HEK293 (cell line): ENCODE results near the gene PRDM11.

ENCODE experiments used
- CTCF ChIA-PET: fragments of 350-600 bp; formaldehyde crosslinking; extraction: SDS; loops from one replicate; lab custom pipeline; 2021; ENCODE audit warnings: antibody characterized with exemption; lab: Yijun Ruan, JAX
- POLR2A ChIA-PET: fragments of 300-600 bp; formaldehyde crosslinking; extraction: SDS; loops from one replicate; lab custom pipeline; 2020; ENCODE audit warnings: antibody characterized with exemption, inconsistent platforms; lab: Yijun Ruan, JAX
- H3K27ac ChIP-seq: fragments of 200-500 bp; sonication (Bioruptor generic); 2 replicates; pipeline ENCODE4 v1.5.1; 2014; ENCODE audit warnings: low read depth, low read length, control low read depth, inconsistent platforms; ENCODE audit errors: extremely low read depth
- H3K36me3 ChIP-seq, 2 experiments: fragments of 200-500 bp in 1 of 2; sonication (Bioruptor generic) in 1 of 2; 1 replicate in 1 of 2; 2 replicates in 1 of 2; pipeline ENCODE4 v1.5.1; 2014 to 2017; ENCODE audit warnings: inconsistent platforms in 2 of 2, low read length in 2 of 2; ENCODE audit not compliant: control insufficient read depth in 2 of 2, insufficient read depth in 1 of 2
- H3K4me1 ChIP-seq: fragments of 200-500 bp; sonication (Bioruptor generic); 2 replicates; pipeline ENCODE4 v1.5.1; 2014; ENCODE audit warnings: mild to moderate bottlenecking, low read length, inconsistent platforms; ENCODE audit not compliant: control insufficient read depth, insufficient read depth
- H3K4me3 ChIP-seq: 2 replicates; pipeline ENCODE4 v1.5.1; 2011; ENCODE audit warnings: low read depth, mild to moderate bottlenecking, control low read depth, low read length, moderate library complexity
- H3K9me3 ChIP-seq: fragments of 200-500 bp; sonication (Bioruptor generic); 2 replicates; pipeline ENCODE4 v1.5.1; 2014; ENCODE audit warnings: low read depth, low read length, inconsistent platforms; ENCODE audit not compliant: control insufficient read depth, insufficient read depth
- WT1 ChIP-seq: fragments of 450-650 bp; formaldehyde crosslinking; IDR thresholded peaks from 2 replicates; pipeline ENCODE4 v1.5.1; 2016; ENCODE audit warnings: missing biosample characterization, missing genetic modification characterization
- ZBTB1 ChIP-seq: fragments of 450-650 bp; formaldehyde crosslinking; IDR thresholded peaks from 2 replicates; pipeline ENCODE4 v1.5.1; 2016; ENCODE audit warnings: missing biosample characterization, missing genetic modification characterization
- ZFP41 ChIP-seq: fragments of 450-650 bp; formaldehyde crosslinking; IDR thresholded peaks from 2 replicates; pipeline ENCODE4 v1.5.1; 2016; ENCODE audit warnings: missing biosample characterization, missing genetic modification characterization, borderline replicate concordance
- ZNF121 ChIP-seq: fragments of 450-650 bp; formaldehyde crosslinking; IDR thresholded peaks from 2 replicates; pipeline ENCODE4 v1.5.1; 2016; ENCODE audit warnings: missing biosample characterization, missing genetic modification characterization
- ZNF155 ChIP-seq: fragments of 450-650 bp; formaldehyde crosslinking; IDR thresholded peaks from 2 replicates; pipeline ENCODE4 v1.5.1; 2016; ENCODE audit warnings: missing biosample characterization, missing genetic modification characterization
- ZNF214 ChIP-seq: fragments of 450-650 bp; formaldehyde crosslinking; IDR thresholded peaks from 2 replicates; pipeline ENCODE4 v1.5.1; 2017; ENCODE audit warnings: missing biosample characterization, mild to moderate bottlenecking, missing genetic modification characterization, borderline replicate concordance
- ZNF335 ChIP-seq: fragments of 450-650 bp; formaldehyde crosslinking; conservative IDR thresholded peaks from 2 replicates; pipeline ENCODE4 v1.5.1; 2016; ENCODE audit warnings: missing biosample characterization, missing genetic modification characterization
- ZNF658 ChIP-seq: fragments of 450-650 bp; formaldehyde crosslinking; IDR thresholded peaks from 2 replicates; pipeline ENCODE4; 2016; ENCODE audit warnings: missing biosample characterization, missing genetic modification characterization
- ZNF707 ChIP-seq: fragments of 450-650 bp; formaldehyde crosslinking; IDR thresholded peaks from 2 replicates; pipeline ENCODE4 v1.5.1; 2016; ENCODE audit warnings: missing biosample characterization, missing genetic modification characterization
- TF ChIP-seq, protein P1 (sequence below): fragments of 450-650 bp; formaldehyde crosslinking; conservative IDR thresholded peaks from 2 replicates; pipeline ENCODE4 v1.5.1; 2016; ENCODE audit warnings: low read depth, missing biosample characterization, missing genetic modification characterization
- TF ChIP-seq, protein P2 (sequence below): fragments of 450-650 bp; formaldehyde crosslinking; IDR thresholded peaks from 2 replicates; pipeline ENCODE4 v1.5.1; 2016; ENCODE audit warnings: missing biosample characterization, missing genetic modification characterization
- TF ChIP-seq, protein P3 (sequence below): fragments of 450-650 bp; formaldehyde crosslinking; IDR thresholded peaks from 2 replicates; pipeline ENCODE4 v1.5.1; 2016; ENCODE audit warnings: missing biosample characterization, missing genetic modification characterization

PRDM11 gene

DNA sequence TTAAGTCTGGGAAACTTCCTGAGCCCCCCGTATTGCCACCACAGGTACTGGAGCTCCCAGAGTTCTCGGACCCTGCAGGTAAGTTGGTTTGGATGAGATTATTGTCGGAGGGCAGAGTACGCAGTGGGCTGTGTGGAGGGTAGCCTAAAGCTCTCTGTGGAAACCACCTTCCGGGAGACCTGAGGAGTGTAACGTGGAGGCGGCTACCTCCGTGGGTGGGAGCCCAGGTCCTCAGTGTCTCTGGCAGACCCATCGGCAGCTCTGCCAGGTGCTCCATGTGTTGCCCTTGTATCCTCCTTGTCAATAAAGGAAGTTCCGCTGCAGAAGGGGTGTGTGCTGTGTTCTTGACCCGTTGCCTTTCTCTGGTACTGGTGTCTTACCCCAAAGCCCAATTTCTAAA is 78.3 kb downstream of the PRDM11 start (continued):
- TF ChIP-seq, protein P1, sequence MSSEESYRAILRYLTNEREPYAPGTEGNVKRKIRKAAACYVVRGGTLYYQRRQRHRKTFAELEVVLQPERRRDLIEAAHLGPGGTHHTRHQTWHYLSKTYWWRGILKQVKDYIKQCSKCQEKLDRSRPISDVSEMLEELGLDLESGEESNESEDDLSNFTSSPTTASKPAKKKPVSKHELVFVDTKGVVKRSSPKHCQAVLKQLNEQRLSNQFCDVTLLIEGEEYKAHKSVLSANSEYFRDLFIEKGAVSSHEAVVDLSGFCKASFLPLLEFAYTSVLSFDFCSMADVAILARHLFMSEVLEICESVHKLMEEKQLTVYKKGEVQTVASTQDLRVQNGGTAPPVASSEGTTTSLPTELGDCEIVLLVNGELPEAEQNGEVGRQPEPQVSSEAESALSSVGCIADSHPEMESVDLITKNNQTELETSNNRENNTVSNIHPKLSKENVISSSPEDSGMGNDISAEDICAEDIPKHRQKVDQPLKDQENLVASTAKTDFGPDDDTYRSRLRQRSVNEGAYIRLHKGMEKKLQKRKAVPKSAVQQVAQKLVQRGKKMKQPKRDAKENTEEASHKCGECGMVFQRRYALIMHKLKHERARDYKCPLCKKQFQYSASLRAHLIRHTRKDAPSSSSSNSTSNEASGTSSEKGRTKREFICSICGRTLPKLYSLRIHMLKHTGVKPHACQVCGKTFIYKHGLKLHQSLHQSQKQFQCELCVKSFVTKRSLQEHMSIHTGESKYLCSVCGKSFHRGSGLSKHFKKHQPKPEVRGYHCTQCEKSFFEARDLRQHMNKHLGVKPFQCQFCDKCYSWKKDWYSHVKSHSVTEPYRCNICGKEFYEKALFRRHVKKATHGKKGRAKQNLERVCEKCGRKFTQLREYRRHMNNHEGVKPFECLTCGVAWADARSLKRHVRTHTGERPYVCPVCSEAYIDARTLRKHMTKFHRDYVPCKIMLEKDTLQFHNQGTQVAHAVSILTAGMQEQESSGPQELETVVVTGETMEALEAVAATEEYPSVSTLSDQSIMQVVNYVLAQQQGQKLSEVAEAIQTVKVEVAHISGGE (tag by site-specific recombination) = no peak
- TF ChIP-seq ZNF121 (tag by site-specific recombination) (no peak), ZNF707 (tag by site-specific recombination) (no peak)

GRCh38 chr11:45225277-45225676 is 78.8 kb downstream of the PRDM11 start:
- no peak for TF ChIP-seq ZBTB1 (tag by site-specific recombination)
- TF ChIP-seq ZNF658 (tag by site-specific recombination) = no peak
- TF ChIP-seq ZNF335 (tag by site-specific recombination) = no peak
- TF ChIP-seq ZNF214 (tag by site-specific recombination) = no peak
- TF ChIP-seq ZFP41 (tag by site-specific recombination) = no peak
- TF ChIP-seq, all 188 proteins: peak for 0
- Histone ChIP-seq H3K9me3 (no peaks in the 10 kb centered on the region), H3K4me1 (no peaks in the 10 kb centered on the region), H3K27ac (no peak overlapping the region), H3K4me3 (no peak overlapping the region), H3K36me3 (peaks cover 0 to 9% of the 10 kb centered on the region in 2 experiments; a peak in 1 of 3 replicates)
- ChIA-PET POLR2A (no interaction called here), CTCF (no interaction called here)

GRCh38 chr11:45225961-45226871 is 79.8 kb downstream of the PRDM11 start:
- Histone ChIP-seq H3K36me3 (peaks cover 0 to 9% of the 10 kb centered on the region in 2 experiments; a peak in 1 of 3 replicates), H3K4me1 (no peaks in the 10 kb centered on the region), H3K9me3 (no peaks in the 10 kb centered on the region), H3K27ac (no peak overlapping the region), H3K4me3 (no peak overlapping the region)
- ChIA-PET CTCF (interaction anchor here (1.0 kb wide), 1 partner anchor 43 kb away, joined by 5 read pairs; no protein-coding TSS in a partner anchor), POLR2A (no interaction called here)
- no peak for TF ChIP-seq WT1 (tag by site-specific recombination)
- TF ChIP-seq, protein P2, sequence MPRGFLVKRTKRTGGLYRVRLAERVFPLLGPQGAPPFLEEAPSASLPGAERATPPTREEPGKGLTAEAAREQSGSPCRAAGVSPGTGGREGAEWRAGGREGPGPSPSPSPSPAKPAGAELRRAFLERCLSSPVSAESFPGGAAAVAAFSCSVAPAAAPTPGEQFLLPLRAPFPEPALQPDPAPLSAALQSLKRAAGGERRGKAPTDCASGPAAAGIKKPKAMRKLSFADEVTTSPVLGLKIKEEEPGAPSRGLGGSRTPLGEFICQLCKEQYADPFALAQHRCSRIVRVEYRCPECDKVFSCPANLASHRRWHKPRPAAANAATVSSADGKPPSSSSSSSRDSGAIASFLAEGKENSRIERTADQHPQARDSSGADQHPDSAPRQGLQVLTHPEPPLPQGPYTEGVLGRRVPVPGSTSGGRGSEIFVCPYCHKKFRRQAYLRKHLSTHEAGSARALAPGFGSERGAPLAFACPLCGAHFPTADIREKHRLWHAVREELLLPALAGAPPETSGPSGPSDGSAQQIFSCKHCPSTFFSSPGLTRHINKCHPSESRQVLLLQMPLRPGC (tag by site-specific recombination) = no peak
- TF ChIP-seq, protein P3, sequence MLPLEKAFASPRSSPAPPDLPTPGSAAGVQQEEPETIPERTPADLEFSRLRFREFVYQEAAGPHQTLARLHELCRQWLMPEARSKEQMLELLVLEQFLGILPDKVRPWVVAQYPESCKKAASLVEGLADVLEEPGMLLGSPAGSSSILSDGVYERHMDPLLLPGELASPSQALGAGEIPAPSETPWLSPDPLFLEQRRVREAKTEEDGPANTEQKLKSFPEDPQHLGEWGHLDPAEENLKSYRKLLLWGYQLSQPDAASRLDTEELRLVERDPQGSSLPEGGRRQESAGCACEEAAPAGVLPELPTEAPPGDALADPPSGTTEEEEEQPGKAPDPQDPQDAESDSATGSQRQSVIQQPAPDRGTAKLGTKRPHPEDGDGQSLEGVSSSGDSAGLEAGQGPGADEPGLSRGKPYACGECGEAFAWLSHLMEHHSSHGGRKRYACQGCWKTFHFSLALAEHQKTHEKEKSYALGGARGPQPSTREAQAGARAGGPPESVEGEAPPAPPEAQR (tag by site-specific recombination) = no peak

DNA sequence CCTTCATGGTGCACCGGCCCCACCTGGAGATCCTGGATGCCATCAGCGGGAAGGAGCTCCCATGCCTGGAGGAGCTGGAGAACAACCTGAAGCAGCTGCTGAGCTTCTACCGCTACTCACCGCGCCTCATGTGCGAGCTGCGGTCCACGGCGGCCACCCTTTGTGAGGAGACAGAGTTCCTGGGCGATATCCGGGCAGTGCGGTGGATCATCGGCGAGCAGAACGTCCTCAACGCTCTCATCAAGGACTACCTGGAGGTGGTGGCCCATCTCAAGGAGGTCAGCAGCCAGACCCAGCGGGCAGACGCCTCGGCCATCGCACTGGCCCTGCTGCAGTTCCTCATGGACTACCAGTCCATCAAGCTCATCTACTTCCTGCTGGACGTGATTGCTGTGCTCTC is 80.5 kb downstream of the PRDM11 start:
- Histone ChIP-seq H3K9me3 (no peaks in the 10 kb centered on the region), H3K27ac (no peak overlapping the region), H3K4me1 (no peaks in the 10 kb centered on the region), H3K4me3 (no peak overlapping the region), H3K36me3 (peaks cover 0 to 9% of the 10 kb centered on the region in 2 experiments; a peak in 1 of 3 replicates)
- TF ChIP-seq ZNF155 (tag by site-specific recombination) = no peak
- ChIA-PET CTCF (interaction anchor here (1.0 to 1.3 kb wide), 2 partner anchors 10 to 43 kb away, joined by 3 to 5 read pairs; no protein-coding TSS in a partner anchor), POLR2A (no interaction called here)
